Right hindlimb (tissue), 1 donor: ENCODE results near the gene EFNA5.

Experiments
- DNase-seq: peaks from one replicate; pipeline ENCODE4 v3.0.0-alpha.2; 2018

Gene EFNA5

GRCh38 chr5:107636555-107636954 is 34.2 kb downstream of the EFNA5 start:
- DNase-seq: no peak

GRCh38 chr5:107636068-107636467 is 34.7 kb downstream of the EFNA5 start:
- DNase-seq: no peak

- peak; percentile 26 for DNase-seq
These were observed 35.5 kb downstream of the EFNA5 start for GRCh38 chr5:107634981-107635848.

- DNase-seq: no peak
These were observed 37.4 kb downstream of the EFNA5 start for GRCh38 chr5:107633171-107633901.

- no peak for DNase-seq
These were observed 38.9 kb downstream of the EFNA5 start for GRCh38 chr5:107631805-107632362.

GRCh38 chr5:107630184-107630583 is 40.6 kb downstream of the EFNA5 start:
- DNase-seq: no peak

GRCh38 chr5:107624235-107624634 is 46.5 kb downstream of the EFNA5 start:
- no peak for DNase-seq

- no peak for DNase-seq
These were observed 49.6 kb downstream of the EFNA5 start for GRCh38 chr5:107621089-107621488.

- no peak for DNase-seq
These were observed 51.0 kb downstream of the EFNA5 start for GRCh38 chr5:107619781-107620180.

GRCh38 chr5:107618242-107618641 is 52.5 kb downstream of the EFNA5 start:
- DNase-seq: no peak

GRCh38 chr5:107617052-107617451 is 53.7 kb downstream of the EFNA5 start:
- no peak for DNase-seq

- no peak for DNase-seq
These were observed 54.5 kb downstream of the EFNA5 start for GRCh38 chr5:107616213-107616612.

- no peak for DNase-seq
These were observed 55.4 kb downstream of the EFNA5 start for GRCh38 chr5:107615299-107615817.

- no peak for DNase-seq
These were observed 58.2 kb downstream of the EFNA5 start for GRCh38 chr5:107612541-107612940.

GRCh38 chr5:107610798-107611197 is 59.9 kb downstream of the EFNA5 start:
- DNase-seq: no peak

GRCh38 chr5:107607671-107608345 is 62.9 kb downstream of the EFNA5 start:
- no peak for DNase-seq

GRCh38 chr5:107607196-107607595 is 63.5 kb downstream of the EFNA5 start:
- no peak for DNase-seq

GRCh38 chr5:107605596-107606125 is 65.1 kb downstream of the EFNA5 start:
- DNase-seq: no peak

GRCh38 chr5:107604990-107605389 is 65.7 kb downstream of the EFNA5 start:
- DNase-seq: no peak

GRCh38 chr5:107604146-107604910 is 66.4 kb downstream of the EFNA5 start:
- no peak for DNase-seq

- DNase-seq: no peak
These were observed 67.4 kb downstream of the EFNA5 start for GRCh38 chr5:107603349-107603748.

GRCh38 chr5:107602896-107603295 is 67.8 kb downstream of the EFNA5 start:
- DNase-seq: no peak
